Activated B cell treated with CpG ODN at 0.5 μM for 24 hours (primary cell): ENCODE results near the gene KCNH6. TPM values are rescaled to one million over a fixed set of nuclear protein-coding genes. Genes with fewer than 3 reads are reported as not detected.

Experiments
- ATAC-seq: fragments of 200-7000 bp; cut with Tn5 transposase; one replicate; pipeline ENCODE4 v1.10.0; 2021; ENCODE audit warnings: low read depth, mild to moderate bottlenecking, moderate library complexity
- CTCF ChIA-PET: fragments of 350-600 bp; sonication (Branson Sonifier 250); formaldehyde crosslinking; loops from one replicate; lab custom pipeline; 2021; ENCODE audit warnings: antibody characterized with exemption; lab: Charles Lee
- POLR2A ChIA-PET: fragments of 350-600 bp; sonication (Branson Sonifier 250); formaldehyde crosslinking; loops from one replicate; lab custom pipeline; 2021; ENCODE audit warnings: antibody characterized with exemption; lab: Charles Lee
- DNase-seq: peaks from one replicate; pipeline ENCODE4 v3.0.0; 2022
- H3K27ac Mint-ChIP-seq: one replicate; pipeline ENCODE4 v1.8.0; 2020; ENCODE audit warnings: mixed read lengths
- H3K27me3 Mint-ChIP-seq: one replicate; pipeline ENCODE4 v1.8.0; 2021; ENCODE audit warnings: mixed read lengths
- H3K36me3 Mint-ChIP-seq: one replicate; pipeline ENCODE4 v1.8.0; 2021; ENCODE audit warnings: low read depth, mixed read lengths
- H3K4me1 Mint-ChIP-seq: one replicate; pipeline ENCODE4 v1.8.0; 2021; ENCODE audit warnings: mixed read lengths
- H3K4me3 Mint-ChIP-seq: one replicate; pipeline ENCODE4 v1.8.0; 2020; ENCODE audit warnings: mild to moderate bottlenecking, mixed read lengths
- H3K9me3 Mint-ChIP-seq: one replicate; pipeline ENCODE4 v1.8.0; 2020; ENCODE audit warnings: mixed read lengths
- CTCF ChIP-seq: fragments of 200-600 bp; IDR thresholded peaks from one replicate; pipeline ENCODE4 v1.8.0; 2022; ENCODE audit warnings: antibody characterized with exemption, mild to moderate bottlenecking
- intact Hi-C: fragments of 100-400 bp; cut with micrococcal nuclease; formaldehyde crosslinking; loops from one replicate; pipeline ENCODE4 v1.15.1; 2024
- total RNA-seq: library from RNA; stranded (reverse); gene quantifications from 2 replicates; pipeline ENCODE4 v1.2.3, GENCODE V29; 2022

KCNH6 gene
- total RNA-seq, 1 donor from 2014 or later, result not detected

- H3K4me1 Mint-ChIP-seq, result no peaks in the 10 kb centered on the region
- no peaks in the 10 kb centered on the region for H3K36me3 Mint-ChIP-seq
- ChIA-PET CTCF (no interaction called here), POLR2A (no interaction called here)
- no peak overlapping the region for H3K27ac Mint-ChIP-seq
- no peak for TF ChIP-seq CTCF
- no peaks in the 10 kb centered on the region for H3K9me3 Mint-ChIP-seq
- ATAC-seq (no peak), DNase-seq (no peak)
- no peak overlapping the region for H3K4me3 Mint-ChIP-seq
- intact Hi-C loops, result no loop called here
- H3K27me3 Mint-ChIP-seq, result peaks cover 7% of the 10 kb centered on the region
Observed at GRCh38 chr17:63511331-63511730, 11.8 kb upstream of the KCNH6 start.

GRCh38 chr17:63512388-63512787 is 10.8 kb upstream of the KCNH6 start:
- Mint-ChIP-seq H3K36me3 (no peaks in the 10 kb centered on the region), H3K4me3 (no peak overlapping the region), H3K27me3 (peaks cover 9% of the 10 kb centered on the region), H3K4me1 (no peaks in the 10 kb centered on the region), H3K27ac (no peak overlapping the region), H3K9me3 (no peaks in the 10 kb centered on the region)
- ChIA-PET POLR2A (no interaction called here), CTCF (no interaction called here)
- intact Hi-C loops, result no loop called here
- no peak for DNase-seq
- no peak for ATAC-seq
- no peak for TF ChIP-seq CTCF

GRCh38 chr17:63512896-63513644 is 10.1 kb upstream of the KCNH6 start:
- Mint-ChIP-seq H3K4me3 (no peak overlapping the region), H3K4me1 (no peaks in the 10 kb centered on the region), H3K27me3 (peaks cover 9% of the 10 kb centered on the region), H3K27ac (no peak overlapping the region), H3K9me3 (no peaks in the 10 kb centered on the region), H3K36me3 (no peaks in the 10 kb centered on the region)
- POLR2A ChIA-PET, result no interaction called here
- intact Hi-C loops, result no loop called here
- TF ChIP-seq CTCF, result no peak
- CTCF ChIA-PET, result no interaction called here
- ATAC-seq (no peak), DNase-seq (no peak)

GRCh38 chr17:63514477-63514876 is 8.7 kb upstream of the KCNH6 start:
- ATAC-seq, result no peak
- Mint-ChIP-seq H3K9me3 (no peaks in the 10 kb centered on the region), H3K4me3 (no peak overlapping the region), H3K4me1 (no peaks in the 10 kb centered on the region), H3K27ac (no peak overlapping the region), H3K36me3 (no peaks in the 10 kb centered on the region), H3K27me3 (peaks cover 9% of the 10 kb centered on the region)
- intact Hi-C loops, result no loop called here
- ChIA-PET CTCF (no interaction called here), POLR2A (no interaction called here)
- no peak for TF ChIP-seq CTCF
- no peak for DNase-seq

GRCh38 chr17:63514974-63515373 is 8.2 kb upstream of the KCNH6 start:
- Mint-ChIP-seq H3K27me3 (peaks cover 13% of the 10 kb centered on the region), H3K27ac (no peak overlapping the region), H3K36me3 (no peaks in the 10 kb centered on the region), H3K4me1 (no peaks in the 10 kb centered on the region), H3K9me3 (no peaks in the 10 kb centered on the region), H3K4me3 (no peak overlapping the region)
- ATAC-seq, result no peak
- POLR2A ChIA-PET, result no interaction called here
- intact Hi-C loops, result no loop called here
- no peak for DNase-seq
- TF ChIP-seq CTCF, result no peak
- CTCF ChIA-PET, result no interaction called here
